HCT116 (cell line): ENCODE data around the gene GM2A.

Experiments used
- ELF1 ChIP-seq: IDR thresholded peaks from 2 replicates; pipeline ENCODE4 v1.6.1; 2012; ENCODE audit warnings: low read depth, borderline replicate concordance
- EZH2 ChIP-seq: fragments of 200-600 bp; sonication (generic); IDR thresholded peaks from 2 replicates; pipeline ENCODE4 v1.6.1; 2017; ENCODE audit warnings: antibody characterized with exemption, mixed run types
- POLR2A ChIP-seq: IDR thresholded peaks from 2 replicates; pipeline ENCODE4 v1.7.0; 2011; ENCODE audit warnings: borderline replicate concordance; ENCODE audit not compliant: insufficient read depth, insufficient read length; ENCODE audit errors: extremely low read depth
- POLR2AphosphoS5 ChIP-seq: IDR thresholded peaks from 2 replicates; pipeline ENCODE4 v1.6.1; 2011; ENCODE audit warnings: mild to moderate bottlenecking, low read depth, low read length, moderate library complexity
- RAD21 ChIP-seq: IDR thresholded peaks from 2 replicates; pipeline ENCODE4 v1.6.1; 2012; ENCODE audit warnings: low read depth, mild to moderate bottlenecking
- TCF7L2 ChIP-seq: IDR thresholded peaks from 2 replicates; pipeline ENCODE4 v1.7.0; 2011; ENCODE audit warnings: borderline replicate concordance, inconsistent platforms; ENCODE audit not compliant: insufficient read depth, insufficient read length; ENCODE audit errors: extremely low read depth
- YY1 ChIP-seq: IDR thresholded peaks from 2 replicates; pipeline ENCODE4 v1.6.1; 2011; ENCODE audit warnings: low read length, low read depth, moderate library complexity, mild to moderate bottlenecking; ENCODE audit not compliant: insufficient replicate concordance; ENCODE audit errors: extremely low read depth
- ZNF274 ChIP-seq: fragments of 200-500 bp; sonication (Bioruptor generic); IDR thresholded peaks from 2 replicates; pipeline ENCODE4 v1.6.1; 2014; ENCODE audit warnings: mild to moderate bottlenecking, low read depth, low read length, inconsistent platforms
- TF ChIP-seq, protein P1 (sequence below), 3 experiments: fragments of 200-600 bp in 1 of 3; sonication (generic) in 1 of 3; IDR thresholded peaks in 2 of 3; conservative IDR thresholded peaks in 1 of 3; 2 replicates each; pipeline ENCODE4 v1.5.1; 2012 to 2017; ENCODE audit warnings: low read depth in 2 of 3, low read length in 2 of 3, antibody characterized with exemption in 1 of 3, borderline replicate concordance in 1 of 3, control low read depth in 1 of 3, mild to moderate bottlenecking in 1 of 3, mixed read lengths in 1 of 3, mixed run types in 1 of 3, moderate library complexity in 1 of 3; ENCODE audit not compliant: insufficient read depth in 1 of 3
- TF ChIP-seq, protein P2 (sequence below): IDR thresholded peaks from 2 replicates; pipeline ENCODE4 v1.6.1; 2012

DNA sequence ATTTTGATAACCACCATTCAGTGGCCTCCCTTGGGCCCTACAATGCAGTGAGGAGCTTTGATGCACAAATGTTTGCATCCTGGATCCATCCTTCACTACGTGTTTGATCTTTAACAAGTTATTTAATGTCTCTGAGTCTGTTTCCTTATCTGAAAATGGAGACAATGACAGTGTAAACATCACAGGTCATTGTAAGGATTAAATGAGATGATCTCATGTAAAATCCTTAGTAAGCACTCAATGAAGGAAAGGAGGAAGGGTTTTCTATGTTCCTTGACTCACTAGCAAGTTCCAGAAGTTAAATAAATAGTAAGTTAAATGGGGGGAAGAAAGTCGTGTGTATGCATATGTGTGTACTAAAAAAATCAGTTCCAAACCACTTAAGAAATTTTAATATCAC lies 60.4 kb downstream of the GM2A start:
- TF ChIP-seq, protein P1, sequence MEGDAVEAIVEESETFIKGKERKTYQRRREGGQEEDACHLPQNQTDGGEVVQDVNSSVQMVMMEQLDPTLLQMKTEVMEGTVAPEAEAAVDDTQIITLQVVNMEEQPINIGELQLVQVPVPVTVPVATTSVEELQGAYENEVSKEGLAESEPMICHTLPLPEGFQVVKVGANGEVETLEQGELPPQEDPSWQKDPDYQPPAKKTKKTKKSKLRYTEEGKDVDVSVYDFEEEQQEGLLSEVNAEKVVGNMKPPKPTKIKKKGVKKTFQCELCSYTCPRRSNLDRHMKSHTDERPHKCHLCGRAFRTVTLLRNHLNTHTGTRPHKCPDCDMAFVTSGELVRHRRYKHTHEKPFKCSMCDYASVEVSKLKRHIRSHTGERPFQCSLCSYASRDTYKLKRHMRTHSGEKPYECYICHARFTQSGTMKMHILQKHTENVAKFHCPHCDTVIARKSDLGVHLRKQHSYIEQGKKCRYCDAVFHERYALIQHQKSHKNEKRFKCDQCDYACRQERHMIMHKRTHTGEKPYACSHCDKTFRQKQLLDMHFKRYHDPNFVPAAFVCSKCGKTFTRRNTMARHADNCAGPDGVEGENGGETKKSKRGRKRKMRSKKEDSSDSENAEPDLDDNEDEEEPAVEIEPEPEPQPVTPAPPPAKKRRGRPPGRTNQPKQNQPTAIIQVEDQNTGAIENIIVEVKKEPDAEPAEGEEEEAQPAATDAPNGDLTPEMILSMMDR (IDR thresholded peaks at IDR 0.05 in 2 of 3, conservative IDR thresholded peaks at IDR 0.05 in 1 of 3; ENCODE audit: borderline replicate concordance in 1 of 3, insufficient read depth in 1 of 3, low read depth in 2 of 3, low read length in 2 of 3), result no peak
- TF ChIP-seq POLR2A (no peak), RAD21 (no peak), ELF1 (no peak), ZNF274 (no peak), TCF7L2 (no peak), EZH2 (no peak), YY1 (no peak), POLR2AphosphoS5 (no peak)
- TF ChIP-seq, protein P2, sequence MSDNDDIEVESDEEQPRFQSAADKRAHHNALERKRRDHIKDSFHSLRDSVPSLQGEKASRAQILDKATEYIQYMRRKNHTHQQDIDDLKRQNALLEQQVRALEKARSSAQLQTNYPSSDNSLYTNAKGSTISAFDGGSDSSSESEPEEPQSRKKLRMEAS, result no peak
